Measurements from ENCODE around the gene IL4I1.

Gene IL4I1

DNA sequence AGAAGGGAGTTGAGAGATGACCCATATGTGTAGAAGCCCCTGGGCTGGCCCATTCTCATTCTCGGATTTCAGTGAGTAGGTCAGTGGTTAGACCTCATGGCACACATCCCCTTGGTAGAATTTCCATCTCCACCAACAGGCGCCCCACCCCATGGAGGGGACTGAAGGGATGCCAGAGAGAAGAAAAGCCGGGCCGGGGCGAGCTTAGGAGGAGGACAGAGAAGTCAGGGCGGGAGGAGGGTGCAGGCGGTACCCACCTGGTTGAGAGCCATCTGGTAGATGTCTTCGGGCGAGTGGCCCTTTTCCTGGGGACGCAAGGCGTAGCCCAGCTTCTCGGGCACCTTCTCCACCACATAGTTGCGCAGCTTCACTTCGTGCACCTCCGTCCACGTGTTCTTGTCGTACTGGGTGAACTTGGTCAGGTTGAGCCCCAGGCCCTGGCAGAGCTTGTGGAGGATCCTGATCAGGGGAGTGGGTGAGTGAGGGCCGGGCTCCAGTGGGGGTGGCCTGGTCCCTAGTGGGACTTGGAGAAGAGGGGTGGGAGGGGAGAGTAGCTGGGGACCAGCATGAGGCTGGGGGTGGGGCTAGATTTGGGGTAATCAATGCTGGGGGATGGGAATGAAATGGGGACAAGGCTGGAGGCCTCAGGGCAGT lies 2.5 kb downstream of the IL4I1 start:
- Mint-ChIP-seq H3K9me3 (no peaks in the 10 kb centered on the region), H3K4me1 (peaks cover 61% of the 10 kb centered on the region), H3K27ac (peak overlapping the region; percentile 31)

DNA sequence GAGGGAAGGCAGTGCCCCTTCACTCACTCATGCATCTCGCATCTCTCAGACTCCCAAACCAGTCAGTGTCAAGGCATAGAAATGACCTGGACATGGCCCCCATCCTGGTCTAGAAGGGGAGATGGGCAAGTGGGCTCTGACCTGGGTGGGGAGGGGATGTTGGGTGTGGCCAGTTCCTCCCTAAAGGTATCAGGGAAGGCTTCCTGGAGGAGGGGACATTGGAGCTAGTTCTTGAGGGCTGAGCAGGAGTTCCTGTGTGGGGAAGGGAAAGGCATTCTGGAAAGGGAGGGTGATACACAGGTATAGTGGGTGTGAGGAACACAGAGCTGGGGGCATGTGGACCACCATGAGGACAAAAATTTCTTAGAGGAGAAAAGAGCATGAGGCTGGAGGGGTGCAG lies 4.0 kb downstream of the IL4I1 start:
- Mint-ChIP-seq H3K4me1 (peaks cover 51% of the 10 kb centered on the region), H3K36me3 (ENCODE audit: low read depth) (peaks cover 7% of the 10 kb centered on the region)

More for the DNA sequence above, 2.5 kb downstream of the IL4I1 start:
- ATAC-seq (no peak), DNase-seq (peak; percentile 28)
- Mint-ChIP-seq H3K36me3 (ENCODE audit: low read depth) (peaks cover 6% of the 10 kb centered on the region), H3K4me3 (peak overlapping the region; percentile 80), H3K27me3 (no peaks in the 10 kb centered on the region)

DNA sequence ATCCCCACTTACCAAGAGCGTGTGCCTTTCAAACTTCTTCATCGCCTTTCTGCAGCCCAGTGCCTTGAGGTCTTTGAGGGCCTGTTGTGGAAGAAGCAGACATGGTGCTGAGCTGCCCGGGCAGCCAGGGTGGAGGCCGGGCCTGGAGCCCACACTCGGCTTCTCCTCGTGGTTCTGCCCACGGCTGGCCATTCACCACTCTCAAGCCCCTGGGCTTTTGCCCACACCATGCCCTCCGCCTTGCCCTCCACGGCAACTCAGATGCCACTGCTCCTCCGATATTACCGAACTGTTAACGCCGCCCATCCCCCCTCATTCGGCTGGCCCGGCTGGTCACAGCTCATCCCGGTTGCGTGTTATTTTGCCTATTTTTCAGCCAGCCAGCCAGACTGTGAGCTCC lies 5.3 kb downstream of the IL4I1 start:
- Mint-ChIP-seq H3K4me1 (peaks cover 38% of the 10 kb centered on the region), H3K9me3 (no peaks in the 10 kb centered on the region), H3K36me3 (ENCODE audit: low read depth) (peaks cover 8% of the 10 kb centered on the region), H3K27me3 (no peaks in the 10 kb centered on the region), H3K27ac (no peak overlapping the region), H3K4me3 (no peak overlapping the region)
- no peak for DNase-seq
- no peak for ATAC-seq

More for the DNA sequence above, 4.0 kb downstream of the IL4I1 start:
- H3K4me3 Mint-ChIP-seq, result peak overlapping the region; percentile 27
- ATAC-seq (no peak), DNase-seq (no peak)
- peak overlapping the region; percentile 23 for H3K27ac Mint-ChIP-seq
- no peaks in the 10 kb centered on the region for H3K27me3 Mint-ChIP-seq
- no peaks in the 10 kb centered on the region for H3K9me3 Mint-ChIP-seq

DNA sequence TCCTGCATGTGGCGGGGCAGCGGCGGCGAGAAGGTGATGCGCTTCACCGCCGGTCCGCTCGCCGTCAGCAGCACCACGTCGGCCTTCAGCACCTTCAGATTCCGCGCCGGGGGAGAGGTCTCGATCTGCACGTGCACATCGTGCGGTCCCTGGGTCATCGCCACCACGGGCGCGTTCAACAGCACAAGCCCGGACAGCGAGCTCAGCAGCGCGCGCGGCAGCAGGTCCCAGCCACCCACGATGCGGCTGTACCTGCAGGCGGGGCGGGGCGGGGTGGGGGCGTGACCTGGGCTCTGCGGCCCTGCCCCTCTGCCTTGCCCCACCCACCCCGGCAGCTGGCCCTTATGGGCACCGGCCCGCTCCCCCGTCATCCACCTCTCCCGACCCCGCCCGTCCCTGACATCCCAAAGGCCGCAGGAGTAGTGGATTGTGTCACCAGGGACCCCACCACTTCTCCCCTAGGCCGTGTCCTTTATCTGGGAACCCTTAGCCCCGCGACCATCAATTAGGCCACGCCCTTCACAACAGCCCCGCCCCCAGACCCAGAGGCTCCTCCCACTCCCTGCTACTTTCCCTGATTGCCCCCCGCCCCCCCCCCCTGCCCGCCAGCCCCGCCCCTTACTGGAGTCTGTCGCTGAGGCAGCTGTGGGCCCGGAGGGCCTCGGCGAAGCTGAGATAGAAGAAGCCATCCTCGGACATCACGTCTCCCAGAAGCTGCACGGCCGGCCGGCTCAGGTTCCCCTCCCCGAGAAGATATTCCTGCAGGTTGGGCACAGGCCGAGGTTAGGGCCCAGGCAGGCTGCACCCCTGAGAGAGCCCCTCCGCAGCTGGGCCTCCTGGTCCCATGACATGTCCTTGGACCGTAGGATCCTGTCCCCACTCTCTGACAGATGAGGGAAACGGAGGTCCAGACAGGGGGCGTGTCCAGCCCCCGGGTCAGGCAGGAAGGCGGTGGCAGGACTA lies 6.1 kb downstream of the IL4I1 start:
- H3K36me3 Mint-ChIP-seq (ENCODE audit: low read depth), result peaks cover 11% of the 10 kb centered on the region
- H3K4me3 Mint-ChIP-seq, result peak overlapping the region; percentile 63
- H3K9me3 Mint-ChIP-seq, result no peaks in the 10 kb centered on the region
- H3K4me1 Mint-ChIP-seq, result peaks cover 30% of the 10 kb centered on the region
- peak; percentile 64 for DNase-seq
- no peaks in the 10 kb centered on the region for H3K27me3 Mint-ChIP-seq
- H3K27ac Mint-ChIP-seq, result peak overlapping the region; percentile 59
- ATAC-seq, result peak; percentile 54

DNA sequence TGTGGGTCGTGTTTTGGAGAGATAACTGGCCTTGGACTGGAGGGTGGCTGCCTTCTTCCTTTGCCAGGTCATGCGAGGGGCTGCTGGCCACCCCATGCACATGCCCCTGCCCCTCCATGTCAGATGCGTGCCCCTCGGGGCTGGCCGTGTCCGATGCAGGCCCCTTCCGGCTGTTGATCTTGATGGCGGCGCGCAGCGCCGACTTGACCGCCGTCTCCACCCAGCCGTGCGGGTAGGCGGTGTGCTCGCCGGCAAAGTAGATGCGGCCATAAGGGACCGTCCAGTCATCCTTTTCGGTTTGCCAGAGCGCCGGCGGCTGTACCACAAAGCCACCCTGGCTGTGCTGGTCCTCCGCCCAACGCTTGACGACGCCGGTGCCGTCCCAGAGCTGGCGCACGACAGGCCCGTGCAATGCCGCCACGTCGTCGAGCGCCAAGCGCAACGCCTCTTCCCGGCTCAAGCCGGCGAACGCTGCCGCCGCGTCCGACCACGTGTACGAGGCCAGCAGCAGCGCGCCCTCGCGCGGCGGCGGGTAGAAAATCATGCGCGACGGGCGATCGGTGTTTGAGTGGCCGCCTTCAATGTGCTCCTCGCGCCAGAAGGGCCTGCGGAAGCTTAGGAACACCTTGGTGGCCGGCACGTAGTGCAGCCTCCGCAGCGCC lies 6.9 kb downstream of the IL4I1 start:
- DNase-seq (peak; percentile 78), ATAC-seq (peak; percentile 53)
- Mint-ChIP-seq H3K4me3 (peak overlapping the region; percentile 63), H3K4me1 (peaks cover 24% of the 10 kb centered on the region), H3K9me3 (no peaks in the 10 kb centered on the region), H3K27ac (peak overlapping the region; percentile 59), H3K36me3 (ENCODE audit: low read depth) (peaks cover 15% of the 10 kb centered on the region), H3K27me3 (no peaks in the 10 kb centered on the region)

DNA sequence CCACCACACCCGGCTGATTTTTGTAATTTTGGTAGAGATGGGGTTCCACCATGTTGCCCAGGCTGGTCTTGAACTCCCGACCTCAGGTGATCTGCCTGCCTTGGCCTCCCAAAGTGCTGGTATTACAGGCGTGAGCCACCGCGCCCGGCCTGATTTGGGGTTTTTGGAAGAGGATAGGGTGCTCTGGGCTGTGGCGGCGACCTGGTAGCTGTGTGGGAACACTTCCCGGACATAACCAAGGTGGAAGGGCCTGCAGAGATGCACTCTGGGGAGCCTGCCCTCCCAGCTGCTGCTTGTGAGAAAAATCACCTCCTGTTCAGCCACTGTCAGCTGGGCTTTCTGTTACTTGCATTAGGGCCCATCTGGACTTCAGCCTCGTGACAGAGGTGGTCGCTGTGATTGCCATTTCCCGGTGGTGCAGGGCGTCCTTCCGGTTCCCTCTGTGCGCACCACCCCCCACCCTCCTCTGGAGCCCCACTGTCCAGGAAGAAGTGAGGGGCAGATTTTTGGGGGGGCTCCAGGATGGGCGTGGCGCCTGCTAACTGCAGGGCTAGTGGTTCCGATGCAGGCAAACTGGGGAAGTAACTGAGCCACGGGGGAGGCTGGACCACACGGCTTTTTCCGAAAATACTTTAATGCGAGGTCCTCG lies 7.5 kb downstream of the IL4I1 start:
- ATAC-seq (no peak), DNase-seq (no peak)
- H3K27ac Mint-ChIP-seq, result no peak overlapping the region
- H3K9me3 Mint-ChIP-seq, result no peaks in the 10 kb centered on the region
- no peaks in the 10 kb centered on the region for H3K27me3 Mint-ChIP-seq
- peaks cover 18% of the 10 kb centered on the region for H3K36me3 Mint-ChIP-seq (ENCODE audit: low read depth)
- H3K4me3 Mint-ChIP-seq, result no peak overlapping the region
- peaks cover 19% of the 10 kb centered on the region for H3K4me1 Mint-ChIP-seq

DNA sequence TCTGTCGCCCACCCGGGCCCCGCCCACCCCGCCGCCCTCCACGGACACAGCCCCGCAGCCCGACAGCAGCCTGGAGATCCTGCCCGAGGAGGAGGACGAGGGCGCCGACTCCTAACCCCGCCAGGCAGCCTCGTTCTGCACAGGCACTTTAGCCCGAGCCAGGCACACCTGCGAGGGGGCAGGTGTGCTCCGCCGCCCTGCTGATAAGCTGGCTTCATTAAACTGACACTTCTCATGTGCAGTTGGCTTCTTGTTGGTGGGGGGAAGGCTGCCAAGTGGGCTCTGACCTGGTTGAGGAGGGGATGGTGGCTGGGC lies 8.2 kb downstream of the IL4I1 start:
- no peaks in the 10 kb centered on the region for H3K9me3 Mint-ChIP-seq
- peaks cover 19% of the 10 kb centered on the region for H3K36me3 Mint-ChIP-seq (ENCODE audit: low read depth)
- DNase-seq (no peak), ATAC-seq (no peak)
- H3K4me3 Mint-ChIP-seq, result no peak overlapping the region
- peaks cover 15% of the 10 kb centered on the region for H3K4me1 Mint-ChIP-seq
- no peak overlapping the region for H3K27ac Mint-ChIP-seq
- H3K27me3 Mint-ChIP-seq, result no peaks in the 10 kb centered on the region

DNA sequence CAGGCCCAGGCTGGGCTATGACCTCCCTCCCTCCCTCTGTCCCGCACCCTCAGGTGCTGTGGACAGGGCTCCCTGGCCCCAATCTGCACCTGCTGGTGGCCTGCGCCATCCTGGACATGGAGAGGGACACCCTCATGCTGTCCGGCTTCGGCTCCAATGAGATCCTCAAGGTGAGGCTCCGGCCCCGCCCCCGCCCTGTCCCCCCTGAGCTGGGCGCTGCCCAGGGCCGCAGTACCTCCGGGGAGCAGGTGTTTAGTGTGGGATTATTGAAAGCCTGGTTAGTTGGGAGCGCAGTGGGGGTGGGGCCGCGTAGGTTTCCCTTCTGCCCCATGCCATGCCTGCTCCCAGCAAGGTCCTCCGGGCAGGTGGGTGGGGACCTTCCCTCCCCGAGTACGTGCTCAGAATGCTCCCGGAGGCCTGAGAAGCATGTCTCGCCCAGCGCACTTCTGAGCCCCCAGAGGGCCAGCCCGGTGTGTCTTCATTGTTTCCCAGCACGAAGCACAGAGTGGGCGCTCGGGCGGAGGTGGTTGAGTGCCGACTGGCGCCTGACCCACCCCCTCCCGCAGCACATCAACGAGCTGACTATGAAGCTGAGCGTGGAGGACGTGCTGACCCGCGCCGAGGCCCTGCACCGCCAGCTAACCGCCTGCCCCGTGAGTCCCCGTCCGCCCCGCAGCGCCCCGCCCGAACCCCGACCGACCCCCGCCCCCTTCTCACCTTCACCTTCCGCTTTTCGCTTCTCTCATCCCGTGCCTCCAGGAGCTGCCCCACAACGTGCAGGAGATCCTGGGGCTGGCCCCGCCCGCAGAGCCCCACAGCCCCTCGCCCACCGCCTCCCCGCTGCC lies 8.8 kb downstream of the IL4I1 start:
- DNase-seq, result no peak
- Mint-ChIP-seq H3K27me3 (no peaks in the 10 kb centered on the region), H3K36me3 (ENCODE audit: low read depth) (peaks cover 21% of the 10 kb centered on the region), H3K4me1 (peaks cover 12% of the 10 kb centered on the region), H3K9me3 (no peaks in the 10 kb centered on the region), H3K4me3 (no peak overlapping the region), H3K27ac (no peak overlapping the region)
- no peak for ATAC-seq

DNA sequence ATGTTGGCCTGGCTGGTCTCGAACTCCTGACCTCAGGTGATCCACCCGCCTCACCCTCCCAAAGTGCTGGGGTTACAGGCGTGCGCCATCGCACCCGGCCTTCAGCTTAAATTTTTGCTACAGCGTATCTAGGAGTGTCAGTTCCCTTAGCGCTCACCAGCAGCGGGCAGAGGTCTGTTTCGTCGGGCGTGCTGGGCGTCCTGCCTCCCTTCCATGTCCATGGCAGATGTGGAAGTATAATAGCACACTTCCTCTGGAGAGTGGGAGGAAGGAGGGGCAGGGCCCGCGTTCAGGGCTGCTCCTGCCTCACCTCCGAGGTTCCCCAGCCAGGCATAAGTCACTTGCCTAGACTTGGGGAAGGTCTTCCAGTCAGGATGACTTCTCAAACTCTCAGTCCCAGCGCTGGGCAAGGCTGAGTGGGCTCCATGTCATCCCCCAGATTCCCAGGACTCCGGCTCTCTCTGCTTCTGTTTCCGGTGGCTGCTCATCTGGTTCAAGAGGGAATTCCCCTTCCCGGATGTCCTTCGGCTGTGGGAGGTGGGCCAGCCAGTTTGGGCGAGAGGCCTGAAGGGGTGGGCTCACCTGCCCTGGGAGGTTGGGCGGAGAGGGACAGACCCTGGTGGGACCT lies 9.5 kb downstream of the IL4I1 start:
- DNase-seq (no peak), ATAC-seq (no peak)
- H3K36me3 Mint-ChIP-seq (ENCODE audit: low read depth), result peaks cover 21% of the 10 kb centered on the region
- no peaks in the 10 kb centered on the region for H3K9me3 Mint-ChIP-seq
- peaks cover 10% of the 10 kb centered on the region for H3K4me1 Mint-ChIP-seq
- no peak overlapping the region for H3K4me3 Mint-ChIP-seq
- no peak overlapping the region for H3K27ac Mint-ChIP-seq
- H3K27me3 Mint-ChIP-seq, result no peaks in the 10 kb centered on the region

DNA sequence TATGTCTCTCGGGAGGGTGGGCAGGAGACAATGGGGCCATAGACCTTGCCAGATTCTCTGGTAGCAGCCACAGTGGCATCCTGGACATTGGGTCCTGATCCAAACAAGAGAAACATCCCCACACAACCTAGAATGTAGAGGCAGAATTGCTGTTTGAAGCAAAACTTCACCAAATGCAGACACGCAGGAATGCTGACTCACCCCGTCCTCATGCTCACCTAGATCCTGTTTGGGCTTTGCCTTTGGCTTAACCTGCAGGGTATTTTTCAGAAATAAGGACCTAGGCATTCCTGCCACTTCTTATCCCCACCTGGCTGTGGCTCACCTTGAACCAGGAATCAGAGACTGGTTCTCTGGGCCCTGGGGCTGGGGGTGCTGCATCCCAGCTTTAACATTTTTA lies 11.9 kb downstream of the IL4I1 start:
- Mint-ChIP-seq H3K4me3 (no peak overlapping the region), H3K36me3 (ENCODE audit: low read depth) (peaks cover 27% of the 10 kb centered on the region), H3K4me1 (peaks cover 3% of the 10 kb centered on the region), H3K27me3 (no peaks in the 10 kb centered on the region), H3K27ac (no peak overlapping the region), H3K9me3 (no peaks in the 10 kb centered on the region)
- DNase-seq (no peak), ATAC-seq (no peak)

DNA sequence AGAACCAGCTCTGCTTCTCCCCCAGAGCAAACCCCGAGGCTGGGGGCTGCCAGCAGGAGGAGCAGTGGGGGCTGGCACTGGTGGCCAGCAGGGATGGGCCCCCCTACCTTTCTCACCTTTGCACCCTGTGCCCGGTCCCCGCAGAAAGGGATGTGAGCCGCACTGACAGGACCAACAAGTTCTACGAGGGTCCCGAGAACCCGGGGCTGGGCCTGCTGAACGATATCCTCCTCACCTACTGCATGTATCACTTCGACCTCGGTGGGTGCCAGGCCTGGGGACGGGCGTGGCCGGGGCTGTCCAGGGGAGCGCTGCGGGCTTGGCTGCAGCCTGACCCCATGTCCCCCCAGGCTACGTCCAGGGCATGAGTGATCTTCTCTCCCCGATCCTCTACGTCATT lies 12.6 kb downstream of the IL4I1 start:
- Mint-ChIP-seq H3K27ac (no peak overlapping the region), H3K27me3 (no peaks in the 10 kb centered on the region), H3K4me3 (no peak overlapping the region), H3K36me3 (ENCODE audit: low read depth) (peaks cover 24% of the 10 kb centered on the region), H3K4me1 (peaks cover 4% of the 10 kb centered on the region), H3K9me3 (no peaks in the 10 kb centered on the region)
- ATAC-seq (no peak), DNase-seq (no peak)

DNA sequence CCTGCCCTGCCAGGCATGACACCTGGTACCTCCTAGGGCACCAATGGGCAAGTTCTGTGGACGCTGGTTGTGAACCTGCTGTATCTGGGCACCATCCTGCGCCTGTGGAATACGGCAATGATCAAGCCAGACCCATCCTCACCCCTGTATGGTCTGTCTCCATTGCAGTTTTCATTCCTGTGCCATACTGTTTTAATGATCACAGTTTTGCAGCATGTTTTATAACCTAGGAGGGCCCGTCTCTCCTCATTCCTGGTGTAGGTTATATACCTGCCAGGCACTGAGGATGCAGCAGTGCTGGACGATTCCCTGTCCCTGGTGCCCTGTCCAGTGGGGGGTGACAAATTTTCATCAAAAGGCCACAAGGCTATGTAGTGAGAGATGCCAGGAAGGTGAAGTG lies 13.6 kb downstream of the IL4I1 start:
- ATAC-seq, result no peak
- H3K4me1 Mint-ChIP-seq, result peaks cover 13% of the 10 kb centered on the region

DNA sequence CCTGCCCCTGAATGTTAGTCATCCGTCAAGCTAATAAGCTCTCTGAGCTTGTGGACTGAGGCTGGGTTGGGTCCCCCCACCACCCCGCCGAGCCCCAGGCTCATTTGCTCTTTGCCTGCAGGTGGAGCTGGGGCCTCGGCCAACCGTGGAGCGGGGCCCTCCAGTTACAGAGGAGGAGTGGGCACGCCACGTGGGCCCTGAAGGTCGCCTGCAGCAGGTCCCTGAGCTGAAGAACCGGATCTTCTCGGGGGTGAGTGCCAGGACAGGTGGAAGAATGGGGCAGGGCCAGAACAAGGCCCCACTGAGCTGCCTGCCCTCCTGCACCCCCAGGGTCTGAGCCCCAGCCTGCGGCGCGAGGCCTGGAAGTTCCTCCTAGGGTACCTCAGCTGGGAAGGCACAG lies 14.0 kb downstream of the IL4I1 start:
- no peak overlapping the region for H3K27ac Mint-ChIP-seq
- H3K36me3 Mint-ChIP-seq (ENCODE audit: low read depth), result peaks cover 30% of the 10 kb centered on the region
- DNase-seq, result no peak

More for the DNA sequence above, 13.6 kb downstream of the IL4I1 start:
- H3K27ac Mint-ChIP-seq, result no peak overlapping the region
- no peak overlapping the region for H3K4me3 Mint-ChIP-seq
- H3K9me3 Mint-ChIP-seq, result no peaks in the 10 kb centered on the region
- H3K36me3 Mint-ChIP-seq (ENCODE audit: low read depth), result peaks cover 28% of the 10 kb centered on the region
- H3K27me3 Mint-ChIP-seq, result no peaks in the 10 kb centered on the region
- no peak for DNase-seq

More for the DNA sequence above, 14.0 kb downstream of the IL4I1 start:
- H3K27me3 Mint-ChIP-seq, result no peaks in the 10 kb centered on the region
- no peak overlapping the region for H3K4me3 Mint-ChIP-seq
- no peaks in the 10 kb centered on the region for H3K9me3 Mint-ChIP-seq
- no peak for ATAC-seq
- peaks cover 15% of the 10 kb centered on the region for H3K4me1 Mint-ChIP-seq
